Lung (tissue), 13 donors: ENCODE results near the gene C1QTNF6. TPM values are rescaled to one million over a fixed set of nuclear protein-coding genes. Genes with fewer than 3 reads are reported as not detected.

Experiments
- ATAC-seq: fragments of 200-7000 bp; cut with Tn5 transposase; one replicate; pipeline ENCODE4 v1.9.1; 2020; ENCODE audit warnings: moderate number of reproducible peaks; ENCODE audit not compliant: insufficient read depth, low FRiP score
- DNase-seq, 3 donors: peaks; one replicate each; pipeline ENCODE4 v3.0.0-alpha.2; 2013 to 2017
- H3K27ac ChIP-seq, 2 donors: one replicate each; pipeline ENCODE4 v1.5.1; 2013; ENCODE audit warnings: mild to moderate bottlenecking in 2 of 2, moderate library complexity in 2 of 2, control low read depth in 1 of 2, inconsistent platforms in 1 of 2, low read depth in 1 of 2, low read length in 1 of 2
- H3K27me3 ChIP-seq, 3 donors: one replicate each; pipeline ENCODE4 v1.5.1; 2013; ENCODE audit warnings: low read length in 2 of 3; ENCODE audit not compliant: control insufficient read depth in 3 of 3, insufficient read depth in 3 of 3
- H3K36me3 ChIP-seq, 4 donors: one replicate each; pipeline ENCODE4 v1.5.1; 2013; ENCODE audit warnings: low read length in 4 of 4, mild to moderate bottlenecking in 1 of 4, moderate library complexity in 1 of 4; ENCODE audit not compliant: control insufficient read depth in 4 of 4, insufficient read depth in 4 of 4
- H3K4me1 ChIP-seq, 5 donors: one replicate each; pipeline ENCODE4 v1.5.1; 2013; ENCODE audit warnings: low read length in 5 of 5, mild to moderate bottlenecking in 2 of 5, moderate library complexity in 1 of 5; ENCODE audit not compliant: control insufficient read depth in 5 of 5, insufficient read depth in 5 of 5
- H3K4me3 ChIP-seq: one replicate; pipeline ENCODE4 v1.5.1; 2013; ENCODE audit warnings: mild to moderate bottlenecking, control low read depth, moderate library complexity
- H3K9ac ChIP-seq, 2 donors: one replicate each; pipeline ENCODE4 v1.5.1; 2013; ENCODE audit warnings: low read length in 2 of 2, control low read depth in 1 of 2; ENCODE audit not compliant: insufficient read depth in 1 of 2
- H3K9me3 ChIP-seq, 4 donors: one replicate each; pipeline ENCODE4 v1.5.1; 2013; ENCODE audit warnings: low read length in 3 of 4, mild to moderate bottlenecking in 1 of 4, moderate library complexity in 1 of 4; ENCODE audit not compliant: control insufficient read depth in 4 of 4, insufficient read depth in 3 of 4
- CTCF ChIP-seq: IDR thresholded peaks from 2 replicates; pipeline ENCODE4 v1.5.1; 2012; ENCODE audit warnings: mild to moderate bottlenecking; ENCODE audit errors: control extremely low read depth, extremely low read depth
- WGBS, 2 donors: extraction: QIAGEN DNeasy Blood & Tissue Kit; methylation state at CpG; one replicate each; pipeline ENCODE4 v1.1.7; 2013; 5-methylcytosine and 5-hydroxymethylcytosine counted together
- polyA plus RNA-seq, 2 donors: library from polyadenylated mRNA; stranded (reverse); fragments of 200-250 nt; gene quantifications; one replicate each; pipeline ENCODE4 v1.2.1, GENCODE V29; 2013
- small RNA-seq: library from RNA; depleted of rRNA; stranded (forward); fragments of <200 nt; gene quantifications from one replicate; pipeline ENCODE3, GENCODE V24; 2014; ENCODE audit warnings: low replicate concordance
- total RNA-seq, 2 donors: library from RNA; depleted of rRNA in 1 of 2; stranded (reverse); fragments of >200 nt in 1 of 2; gene quantifications; one replicate each; pipeline ENCODE4 v1.2.1, GENCODE V29; 2014 to 2021
- donor health status: control.
- donor health status: control.
- donor health status: Bipolar disorder and iron deficiency.
- donor health status: healthy.
- donor health status: DM: yes; HTN: yes; CAD: no.

C1QTNF6 gene
- total and polyA plus RNA-seq, 4 donors: 3.8 to 14.0 (median 4.3) TPM

- WGBS, 2 donors: 84 to 92% methylated on average over 12 of the region's 12 CpGs
These were observed 53.0 kb downstream of the C1QTNF6 start for GRCh38 chr22:37135023-37135422.

GRCh38 chr22:37133304-37134018 is 54.6 kb downstream of the C1QTNF6 start:
- TF ChIP-seq CTCF: no peak

More at GRCh38 chr22:37135023-37135422, 53.0 kb downstream of the C1QTNF6 start:
- Histone ChIP-seq H3K27me3 (no peaks in the 10 kb centered on the region), H3K9me3 (no peaks in the 10 kb centered on the region), H3K4me3 (no peak overlapping the region), H3K4me1 (no peaks in the 10 kb centered on the region), H3K9ac (no peak overlapping the region), H3K36me3 (no peaks in the 10 kb centered on the region), H3K27ac (no peak overlapping the region)
- TF ChIP-seq CTCF: no peak
- no peak for DNase-seq
- ATAC-seq: no peak

GRCh38 chr22:37132773-37133172 is 55.3 kb downstream of the C1QTNF6 start:
- Histone ChIP-seq H3K36me3 (no peaks in the 10 kb centered on the region), H3K27ac (no peak overlapping the region), H3K27me3 (peaks cover 0 to 2% (median 0%) of the 10 kb centered on the region in 3 donors), H3K4me3 (no peak overlapping the region), H3K9ac (no peak overlapping the region), H3K9me3 (no peaks in the 10 kb centered on the region), H3K4me1 (no peaks in the 10 kb centered on the region)
- 92 to 95% methylated on average over 7 of the region's 7 CpGs for WGBS, 2 donors
- TF ChIP-seq CTCF: no peak
- DNase-seq: no peak
- ATAC-seq: no peak

More at GRCh38 chr22:37133304-37134018, 54.6 kb downstream of the C1QTNF6 start:
- Histone ChIP-seq H3K36me3 (no peaks in the 10 kb centered on the region), H3K9me3 (no peaks in the 10 kb centered on the region), H3K4me1 (no peaks in the 10 kb centered on the region), H3K27me3 (peaks cover 0 to 2% (median 0%) of the 10 kb centered on the region in 3 donors), H3K9ac (no peak overlapping the region), H3K4me3 (no peak overlapping the region), H3K27ac (no peak overlapping the region)
- 70 to 71% methylated on average over 16 of the region's 16 CpGs for WGBS, 2 donors
- ATAC-seq (no peak), DNase-seq (no peak)

Small RNA genes lying within 50 kb of the gene (small RNA-seq; reads per million reads assigned to genes)
- gene Z82188.1: not detected

Other genes with a start within 250 kb of the C1QTNF6 start
- gene TST, start 168.8 kb downstream of the C1QTNF6 start, total RNA-seq: 10 to 100 TPM; 30.2 to 63.7 TPM
- gene TST, start 168.8 kb downstream of the C1QTNF6 start, polyA plus RNA-seq: 100 to 1,000 TPM in 1 of 2 donors, 10 to 100 TPM in 1; 49.8 to 107 TPM
- gene MPST, start 168.5 kb downstream of the C1QTNF6 start, total RNA-seq: 10 to 100 TPM; 59.2 to 72.6 TPM
- 100 to 1,000 TPM in 1 of 2 donors, 10 to 100 TPM in 1; 70.7 to 247 TPM for gene MPST, start 168.5 kb downstream of the C1QTNF6 start, polyA plus RNA-seq
- gene KCTD17, start 136.5 kb downstream of the C1QTNF6 start, total RNA-seq: 10 to 100 TPM in 1 of 2 donors, 1 to 10 TPM in 1; 9.7 to 26.0 TPM
- gene KCTD17, start 136.5 kb downstream of the C1QTNF6 start, polyA plus RNA-seq: 10 to 100 TPM; 15.1 to 21.6 TPM
- under 1 TPM; 0.09 to 0.57 TPM for gene TMPRSS6, start 78.5 kb downstream of the C1QTNF6 start, total RNA-seq
- 1 to 10 TPM in 1 of 2 donors, under 1 TPM in 1; 0.81 to 1.0 TPM for gene TMPRSS6, start 78.5 kb downstream of the C1QTNF6 start, polyA plus RNA-seq
- gene IL2RB, start 38.3 kb downstream of the C1QTNF6 start, total RNA-seq: 1 to 10 TPM; 3.8 to 5.9 TPM
- 1 to 10 TPM; 1.0 to 4.1 TPM for gene IL2RB, start 38.3 kb downstream of the C1QTNF6 start, polyA plus RNA-seq
- gene SSTR3, start 24.2 kb upstream of the C1QTNF6 start, total RNA-seq: under 1 TPM; 0.09 to 0.11 TPM
- under 1 TPM; 0.04 to 0.87 TPM for gene SSTR3, start 24.2 kb upstream of the C1QTNF6 start, polyA plus RNA-seq
- 10 to 100 TPM; 16.7 to 81.6 TPM for gene RAC2, start 56.0 kb upstream of the C1QTNF6 start, total RNA-seq
- 100 to 1,000 TPM in 1 of 2 donors, 10 to 100 TPM in 1; 28.9 to 217 TPM for gene RAC2, start 56.0 kb upstream of the C1QTNF6 start, polyA plus RNA-seq
- 10 to 100 TPM; 25.9 to 44.0 TPM for gene CYTH4, start 94.3 kb upstream of the C1QTNF6 start, total RNA-seq
- 10 to 100 TPM; 10.5 to 84.2 TPM for gene CYTH4, start 94.3 kb upstream of the C1QTNF6 start, polyA plus RNA-seq
- 1 to 10 TPM; 1.5 to 6.8 TPM for gene ELFN2, start 239.2 kb upstream of the C1QTNF6 start, total RNA-seq
- gene ELFN2, start 239.2 kb upstream of the C1QTNF6 start, polyA plus RNA-seq: 1 to 10 TPM in 1 of 2 donors, under 1 TPM in 1; 0.62 to 1.6 TPM